GM12874 (cell line): ENCODE measurements around the gene ASCC3.

Source experiments
- TF ChIP-seq, protein P1 (sequence below): IDR thresholded peaks from 2 replicates; pipeline ENCODE4 v1.5.1; 2011; ENCODE audit warnings: low read depth, mild to moderate bottlenecking, control low read depth, low read length, moderate library complexity; ENCODE audit not compliant: insufficient read depth

The ASCC3 gene

GRCh38 chr6:100613656-100614055 is 267.5 kb downstream of the ASCC3 start:
- TF ChIP-seq, protein P1, sequence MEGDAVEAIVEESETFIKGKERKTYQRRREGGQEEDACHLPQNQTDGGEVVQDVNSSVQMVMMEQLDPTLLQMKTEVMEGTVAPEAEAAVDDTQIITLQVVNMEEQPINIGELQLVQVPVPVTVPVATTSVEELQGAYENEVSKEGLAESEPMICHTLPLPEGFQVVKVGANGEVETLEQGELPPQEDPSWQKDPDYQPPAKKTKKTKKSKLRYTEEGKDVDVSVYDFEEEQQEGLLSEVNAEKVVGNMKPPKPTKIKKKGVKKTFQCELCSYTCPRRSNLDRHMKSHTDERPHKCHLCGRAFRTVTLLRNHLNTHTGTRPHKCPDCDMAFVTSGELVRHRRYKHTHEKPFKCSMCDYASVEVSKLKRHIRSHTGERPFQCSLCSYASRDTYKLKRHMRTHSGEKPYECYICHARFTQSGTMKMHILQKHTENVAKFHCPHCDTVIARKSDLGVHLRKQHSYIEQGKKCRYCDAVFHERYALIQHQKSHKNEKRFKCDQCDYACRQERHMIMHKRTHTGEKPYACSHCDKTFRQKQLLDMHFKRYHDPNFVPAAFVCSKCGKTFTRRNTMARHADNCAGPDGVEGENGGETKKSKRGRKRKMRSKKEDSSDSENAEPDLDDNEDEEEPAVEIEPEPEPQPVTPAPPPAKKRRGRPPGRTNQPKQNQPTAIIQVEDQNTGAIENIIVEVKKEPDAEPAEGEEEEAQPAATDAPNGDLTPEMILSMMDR = no peak

- TF ChIP-seq, protein P1 = no peak
Measured at GRCh38 chr6:100612094-100612493, 269.0 kb downstream of the ASCC3 start.

GRCh38 chr6:100599088-100599770 is 281.9 kb downstream of the ASCC3 start:
- TF ChIP-seq, protein P1 = no peak

DNA sequence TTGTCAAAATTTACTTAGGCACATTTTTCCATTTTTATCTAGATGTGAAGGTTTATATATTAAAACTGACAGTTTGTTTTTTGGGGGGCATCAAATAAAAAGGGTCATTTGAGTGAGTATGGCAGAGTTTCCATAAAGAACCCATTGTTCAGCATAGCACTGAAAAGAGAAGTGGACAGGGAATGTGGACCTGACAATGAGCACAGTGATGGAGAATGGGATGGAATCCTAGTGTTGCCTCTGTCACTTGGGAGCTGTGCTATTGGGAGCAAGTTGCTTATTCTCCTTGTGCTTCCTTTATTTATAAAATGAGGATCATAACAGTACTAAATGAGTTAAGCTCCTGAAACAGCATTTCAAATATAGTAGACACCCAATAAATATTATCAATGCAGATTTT is 285.7 kb downstream of the ASCC3 start:
- TF ChIP-seq, protein P1 = no peak

GRCh38 chr6:100593522-100593921 is 287.6 kb downstream of the ASCC3 start:
- TF ChIP-seq, protein P1 = no peak

GRCh38 chr6:100592929-100593328 is 288.2 kb downstream of the ASCC3 start:
- TF ChIP-seq, protein P1 = no peak

DNA sequence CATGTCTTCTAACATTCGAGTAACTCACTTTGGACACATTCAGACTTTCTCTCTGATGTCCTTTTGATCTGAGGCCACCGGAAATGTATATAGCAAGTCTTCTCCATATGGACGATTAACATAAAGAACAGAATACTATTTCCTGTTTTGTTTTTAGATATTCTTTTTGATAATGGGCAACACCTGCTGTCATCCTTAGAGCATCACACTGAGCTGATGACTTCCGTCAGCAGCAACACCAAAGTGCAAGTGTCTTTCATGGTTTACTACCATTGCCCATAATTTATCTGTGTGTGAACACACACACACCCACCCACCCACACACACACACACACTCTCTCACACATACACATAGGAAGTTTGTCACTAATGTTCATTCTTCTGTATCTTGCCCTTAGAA is 303.7 kb downstream of the ASCC3 start:
- TF ChIP-seq, protein P1 = no peak
